HG03066 (cell line): Measurements from ENCODE around the gene ACTR2.

ENCODE experiments used
- ATAC-seq: cut with Tn5 transposase; IDR thresholded peaks from one replicate; pipeline ENCODE4 v1.9.1; 2021; ENCODE audit warnings: low read depth; ENCODE audit not compliant: unreplicated experiment

ACTR2 gene

GRCh38 chr2:65277791-65278483, 50.3 kb downstream of the ACTR2 start:
- no peak for ATAC-seq

- ATAC-seq: no peak
These were observed 50.9 kb downstream of the ACTR2 start for GRCh38 chr2:65278531-65278981.

- no peak for ATAC-seq
These were observed 52.1 kb downstream of the ACTR2 start for GRCh38 chr2:65279756-65280155.

GRCh38 chr2:65281627-65282351, 54.2 kb downstream of the ACTR2 start:
- ATAC-seq: no peak

GRCh38 chr2:65282477-65283053, 54.9 kb downstream of the ACTR2 start:
- ATAC-seq: no peak

- ATAC-seq: no peak
These were observed 59.7 kb downstream of the ACTR2 start for GRCh38 chr2:65287364-65287763.

GRCh38 chr2:65291216-65292105, 63.8 kb downstream of the ACTR2 start:
- ATAC-seq: no peak

- ATAC-seq: no peak
These were observed 64.4 kb downstream of the ACTR2 start for GRCh38 chr2:65292106-65292400.

- ATAC-seq: no peak
These were observed 64.9 kb downstream of the ACTR2 start for GRCh38 chr2:65292461-65293011.

GRCh38 chr2:65293376-65293775, 65.7 kb downstream of the ACTR2 start:
- no peak for ATAC-seq

GRCh38 chr2:65294136-65294535, 66.5 kb downstream of the ACTR2 start:
- ATAC-seq: no peak

GRCh38 chr2:65294701-65295100, 67.1 kb downstream of the ACTR2 start:
- ATAC-seq: no peak

GRCh38 chr2:65296971-65297370, 69.3 kb downstream of the ACTR2 start:
- no peak for ATAC-seq

GRCh38 chr2:65297544-65297943, 69.9 kb downstream of the ACTR2 start:
- no peak for ATAC-seq

GRCh38 chr2:65298089-65298488, 70.5 kb downstream of the ACTR2 start:
- no peak for ATAC-seq

GRCh38 chr2:65299246-65299645, 71.6 kb downstream of the ACTR2 start:
- ATAC-seq: no peak

- ATAC-seq: no peak
These were observed 72.6 kb downstream of the ACTR2 start for GRCh38 chr2:65300134-65300760.

- peak; percentile 91 for ATAC-seq
These were observed 73.4 kb downstream of the ACTR2 start for GRCh38 chr2:65300761-65301711.

- ATAC-seq: no peak
These were observed 78.3 kb downstream of the ACTR2 start for GRCh38 chr2:65305934-65306333.
